K562 (cell line): ENCODE measurements around the gene GRB14.

Experiments used
- MAFF ChIP-seq: IDR thresholded peaks from 2 replicates; pipeline ENCODE4 v1.6.1; 2012; ENCODE audit warnings: low read length, improper control_type of control experiment
- PHF21A ChIP-seq: fragments of 450-650 bp; IDR thresholded peaks from 2 replicates; pipeline ENCODE4 v1.6.1; 2017; ENCODE audit warnings: low read depth, borderline replicate concordance
- ZFX ChIP-seq: sonication (generic); formaldehyde crosslinking; IDR thresholded peaks from 2 replicates; pipeline ENCODE4 v1.8.0; 2022; ENCODE audit warnings: mild to moderate bottlenecking, missing genetic modification reagents, moderate library complexity
- ZNF224 ChIP-seq: sonication (generic); formaldehyde crosslinking; IDR thresholded peaks from 2 replicates; pipeline ENCODE4 v1.8.0; 2022; ENCODE audit warnings: mild to moderate bottlenecking, missing genetic modification reagents
- TF ChIP-seq, protein P1 (sequence below), 2 experiments: fragments of 450-650 bp in 1 of 2; sonication (generic) in 1 of 2; formaldehyde crosslinking in 1 of 2; IDR thresholded peaks; 2 replicates each; pipeline versions ENCODE4 v1.7.1 to v1.9.0; 2016 to 2022; ENCODE audit warnings: inconsistent platforms in 1 of 2, mild to moderate bottlenecking in 1 of 2, missing genetic modification reagents in 1 of 2

DNA sequence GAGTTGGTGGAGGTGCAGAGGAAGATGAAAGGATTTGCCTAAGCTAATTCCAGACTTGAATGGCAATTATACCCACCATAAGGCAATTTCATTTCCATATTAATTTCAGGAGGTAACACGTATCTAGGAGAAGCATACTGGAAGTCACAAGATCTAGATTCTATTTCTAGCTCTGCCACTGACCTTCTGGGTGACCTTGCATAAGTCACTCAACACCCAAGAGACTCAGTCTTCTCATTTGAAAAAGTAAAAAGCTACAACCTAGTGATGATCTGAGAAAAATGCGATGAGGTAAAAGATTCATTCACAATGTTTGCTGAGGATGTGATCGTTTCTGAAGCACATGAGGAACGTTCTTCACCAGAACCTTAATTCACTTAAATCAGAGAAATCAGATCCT is 55.9 kb downstream of the GRB14 start:
- TF ChIP-seq ZNF224 (CRISPR knock-in tag): no peak
- no peak for TF ChIP-seq MAFF
- TF ChIP-seq ZFX: no peak
- TF ChIP-seq, protein P1, sequence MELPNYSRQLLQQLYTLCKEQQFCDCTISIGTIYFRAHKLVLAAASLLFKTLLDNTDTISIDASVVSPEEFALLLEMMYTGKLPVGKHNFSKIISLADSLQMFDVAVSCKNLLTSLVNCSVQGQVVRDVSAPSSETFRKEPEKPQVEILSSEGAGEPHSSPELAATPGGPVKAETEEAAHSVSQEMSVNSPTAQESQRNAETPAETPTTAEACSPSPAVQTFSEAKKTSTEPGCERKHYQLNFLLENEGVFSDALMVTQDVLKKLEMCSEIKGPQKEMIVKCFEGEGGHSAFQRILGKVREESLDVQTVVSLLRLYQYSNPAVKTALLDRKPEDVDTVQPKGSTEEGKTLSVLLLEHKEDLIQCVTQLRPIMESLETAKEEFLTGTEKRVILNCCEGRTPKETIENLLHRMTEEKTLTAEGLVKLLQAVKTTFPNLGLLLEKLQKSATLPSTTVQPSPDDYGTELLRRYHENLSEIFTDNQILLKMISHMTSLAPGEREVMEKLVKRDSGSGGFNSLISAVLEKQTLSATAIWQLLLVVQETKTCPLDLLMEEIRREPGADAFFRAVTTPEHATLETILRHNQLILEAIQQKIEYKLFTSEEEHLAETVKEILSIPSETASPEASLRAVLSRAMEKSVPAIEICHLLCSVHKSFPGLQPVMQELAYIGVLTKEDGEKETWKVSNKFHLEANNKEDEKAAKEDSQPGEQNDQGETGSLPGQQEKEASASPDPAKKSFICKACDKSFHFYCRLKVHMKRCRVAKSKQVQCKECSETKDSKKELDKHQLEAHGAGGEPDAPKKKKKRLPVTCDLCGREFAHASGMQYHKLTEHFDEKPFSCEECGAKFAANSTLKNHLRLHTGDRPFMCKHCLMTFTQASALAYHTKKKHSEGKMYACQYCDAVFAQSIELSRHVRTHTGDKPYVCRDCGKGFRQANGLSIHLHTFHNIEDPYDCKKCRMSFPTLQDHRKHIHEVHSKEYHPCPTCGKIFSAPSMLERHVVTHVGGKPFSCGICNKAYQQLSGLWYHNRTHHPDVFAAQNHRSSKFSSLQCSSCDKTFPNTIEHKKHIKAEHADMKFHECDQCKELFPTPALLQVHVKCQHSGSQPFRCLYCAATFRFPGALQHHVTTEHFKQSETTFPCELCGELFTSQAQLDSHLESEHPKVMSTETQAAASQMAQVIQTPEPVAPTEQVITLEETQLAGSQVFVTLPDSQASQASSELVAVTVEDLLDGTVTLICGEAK (IDR thresholded peaks at IDR 0.05): no peak
- TF ChIP-seq, protein P1 (CRISPR knock-in tag; IDR thresholded peaks at IDR 0.05): no peak
- TF ChIP-seq PHF21A: no peak
